ENCODE measurements around the gene DNHD1.

- TF ChIP-seq ZNF530 (CRISPR knock-in tag; IDR thresholded peaks at IDR 0.05; ENCODE audit: low read depth), result no peak
- TF ChIP-seq TAF1 (CRISPR knock-in tag; IDR thresholded peaks at IDR 0.05), result no peak
- TF ChIP-seq ZNF792 (CRISPR knock-in tag; IDR thresholded peaks at IDR 0.05), result no peak
- TF ChIP-seq GFI1 (CRISPR knock-in tag; IDR thresholded peaks at IDR 0.05; ENCODE audit: borderline replicate concordance), result no peak
- no peak for TF ChIP-seq ZNF552 (CRISPR knock-in tag; IDR thresholded peaks at IDR 0.05; ENCODE audit: borderline replicate concordance)
- TF ChIP-seq POLR2A (IDR thresholded peaks at IDR 0.05; ENCODE audit: insufficient read depth in 1 of 2, low read depth in 2 of 2, low read length in 2 of 2), result no peak
- TF ChIP-seq MEIS2 (CRISPR knock-in tag; IDR thresholded peaks at IDR 0.05), result no peak
- TF ChIP-seq ARNT2 (CRISPR knock-in tag; IDR thresholded peaks at IDR 0.05; ENCODE audit: low read depth), result no peak
- no peak for TF ChIP-seq EP300 (IDR thresholded peaks at IDR 0.05; ENCODE audit: low read depth in 2 of 2, low read length in 2 of 2)
- TF ChIP-seq EP300 (CRISPR knock-in tag; IDR thresholded peaks at IDR 0.05; ENCODE audit: borderline replicate concordance), result no peak
- TF ChIP-seq ZNF274 (CRISPR knock-in tag; IDR thresholded peaks at IDR 0.05), result no peak
- TF ChIP-seq ZNF75D (CRISPR knock-in tag; IDR thresholded peaks at IDR 0.05; ENCODE audit: borderline replicate concordance), result no peak
Observed at GRCh38 chr11:6545917-6546605, 49.0 kb downstream of the DNHD1 start.

Measured in HepG2 (cell line).